H1 (cell line): ENCODE results near the gene PTPRD. TPM values are rescaled to one million over a fixed set of nuclear protein-coding genes. Genes with fewer than 3 reads are reported as not detected.

Source experiments
- CTCF ChIA-PET: fragments of 300-600 bp; sonication (Branson Sonifier 250); formaldehyde crosslinking; loops from one replicate; lab custom pipeline; 2021; ENCODE audit not compliant: partially characterized antibody; lab: Charles Lee
- POLR2A ChIA-PET: fragments of 300-600 bp; sonication (Branson Sonifier 250); formaldehyde crosslinking; loops from one replicate; lab custom pipeline; 2021; ENCODE audit warnings: inconsistent platforms; ENCODE audit not compliant: partially characterized antibody; lab: Charles Lee
- DNase-seq, 2 experiments: peaks; one replicate each; pipeline versions ENCODE4 v3.0.0 to v3.0.0-alpha.2; 2010 to 2022; ENCODE audit warnings: low spot score in 2 of 2, low read depth in 1 of 2, mixed read lengths in 1 of 2
- FAIRE-seq: peaks from 2 replicates; lab custom pipeline; 2011; peaks lifted over from hg19 to GRCh38; lab: Jason Lieb, UNC
- H2AFZ ChIP-seq: 2 replicates; pipeline ENCODE4 v1.8.1; 2012; ENCODE audit warnings: low read length, inconsistent platforms
- H2AK5ac ChIP-seq: 2 replicates; pipeline ENCODE4 v1.6.1; 2013; ENCODE audit warnings: low read depth, low read length
- H2BK120ac ChIP-seq: replicated peaks from 2 replicates; pipeline ENCODE3; 2013; ENCODE audit warnings: low read depth, low read length, inconsistent platforms
- H2BK12ac ChIP-seq: 2 replicates; pipeline ENCODE4 v1.6.1; 2013; ENCODE audit warnings: low read depth, low read length
- H2BK15ac ChIP-seq: 2 replicates; pipeline ENCODE4 v1.6.1; 2013; ENCODE audit warnings: low read length
- H2BK20ac ChIP-seq: 2 replicates; pipeline ENCODE4 v1.6.1; 2013; ENCODE audit warnings: low read length
- H2BK5ac ChIP-seq: 2 replicates; pipeline ENCODE4 v1.6.1; 2013; ENCODE audit warnings: low read depth, low read length
- H3K14ac ChIP-seq: 2 replicates; pipeline ENCODE4 v1.6.1; 2013; ENCODE audit warnings: inconsistent platforms; ENCODE audit not compliant: insufficient read length
- H3K18ac ChIP-seq: 2 replicates; pipeline ENCODE4 v1.6.1; 2013; ENCODE audit warnings: low read length; ENCODE audit errors: extremely low read depth
- H3K23ac ChIP-seq: 2 replicates; pipeline ENCODE4 v1.6.1; 2013; ENCODE audit warnings: inconsistent platforms; ENCODE audit not compliant: insufficient read length
- H3K23me2 ChIP-seq: 2 replicates; pipeline ENCODE4 v1.6.1; 2013; ENCODE audit warnings: low read depth, low read length
- H3K27ac ChIP-seq: 2 replicates; pipeline ENCODE4 v1.6.1; 2011; ENCODE audit warnings: low read depth, low read length, inconsistent platforms
- H3K27me3 ChIP-seq, 4 experiments: replicated peaks in 1 of 4; 1 replicate in 1 of 4; 2 replicates in 3 of 4; pipeline versions ENCODE4 v1.6.1 to v1.8.1; 2011 to 2013; ENCODE audit warnings: low read length in 3 of 4, mild to moderate bottlenecking in 3 of 4, inconsistent platforms in 2 of 4, mixed read lengths in 2 of 4, moderate library complexity in 1 of 4; ENCODE audit not compliant: control insufficient read depth in 3 of 4, insufficient read depth in 3 of 4; ENCODE audit errors: extremely low read depth in 1 of 4
- H3K36me3 ChIP-seq, 4 experiments: 2 replicates each; pipeline versions ENCODE4 v1.6.1 to v1.8.1; 2011 to 2013; ENCODE audit warnings: mild to moderate bottlenecking in 4 of 4, low read length in 3 of 4, moderate library complexity in 2 of 4, control low read depth in 1 of 4, inconsistent platforms in 1 of 4; ENCODE audit not compliant: insufficient read depth in 4 of 4, control insufficient read depth in 2 of 4
- H3K4ac ChIP-seq: replicated peaks from 2 replicates; pipeline ENCODE3; 2013; ENCODE audit warnings: low read length, low read depth, mixed read lengths, inconsistent platforms; ENCODE audit not compliant: insufficient read length
- H3K4me1 ChIP-seq, 4 experiments: replicated peaks in 1 of 4; 1 replicate in 1 of 4; 2 replicates in 3 of 4; pipeline versions ENCODE4 v1.6.1 to v1.8.1; 2011 to 2013; ENCODE audit warnings: low read length in 3 of 4, inconsistent platforms in 2 of 4, mixed read lengths in 1 of 4; ENCODE audit not compliant: insufficient read depth in 4 of 4, control insufficient read depth in 3 of 4
- H3K4me2 ChIP-seq, 2 experiments: 2 replicates each; pipeline versions ENCODE4 v1.6.1 to v1.8.1; 2011 to 2013; ENCODE audit warnings: low read depth in 2 of 2, low read length in 2 of 2, control low read depth in 1 of 2, inconsistent platforms in 1 of 2, mild to moderate bottlenecking in 1 of 2; ENCODE audit not compliant: insufficient read depth in 1 of 2
- H3K4me3 ChIP-seq, 4 experiments: fragments of 200-600, 300-600 bp in 1 of 4; sonication (generic), shearing (Covaris generic), sonication (Bioruptor Twin) in 1 of 4; 2 replicates each; pipeline versions ENCODE4 v1.5.1 to v1.8.1; 2011 to 2016; ENCODE audit warnings: low read length in 4 of 4, low read depth in 3 of 4, control low read depth in 2 of 4, inconsistent platforms in 2 of 4, mild to moderate bottlenecking in 2 of 4, mixed read lengths in 1 of 4, moderate library complexity in 1 of 4; ENCODE audit not compliant: insufficient read depth in 2 of 4; ENCODE audit errors: extremely low read depth in 1 of 4
- H3K56ac ChIP-seq: replicated peaks from 2 replicates; pipeline ENCODE3; 2013; ENCODE audit warnings: low read depth, mild to moderate bottlenecking, mixed read lengths, low read length, inconsistent platforms; ENCODE audit not compliant: insufficient read length
- H3K79me1 ChIP-seq: 2 replicates; pipeline ENCODE4 v1.6.1; 2013; ENCODE audit warnings: low read depth, low read length, control low read depth
- H3K79me2 ChIP-seq, 2 experiments: 2 replicates each; pipeline versions ENCODE4 v1.6.1 to v1.8.1; 2012 to 2013; ENCODE audit warnings: low read length in 2 of 2, mild to moderate bottlenecking in 2 of 2, inconsistent platforms in 1 of 2; ENCODE audit not compliant: insufficient read depth in 2 of 2, control insufficient read depth in 1 of 2
- H3K9ac ChIP-seq, 4 experiments: replicated peaks in 1 of 4; 1 replicate in 1 of 4; 2 replicates in 3 of 4; pipeline versions ENCODE4 v1.6.1 to v1.8.1; 2011 to 2013; ENCODE audit warnings: low read depth in 3 of 4, low read length in 3 of 4, control low read depth in 2 of 4, mild to moderate bottlenecking in 2 of 4, moderate library complexity in 2 of 4, inconsistent platforms in 1 of 4; ENCODE audit errors: extremely low read depth in 1 of 4
- H3K9me3 ChIP-seq, 2 experiments: 2 replicates each; pipeline versions ENCODE4 v1.6.1 to v1.8.1; 2012 to 2013; ENCODE audit warnings: mild to moderate bottlenecking in 2 of 2, moderate library complexity in 2 of 2, control low read depth in 1 of 2, inconsistent platforms in 1 of 2, low read depth in 1 of 2, low read length in 1 of 2, mixed read lengths in 1 of 2; ENCODE audit not compliant: insufficient read depth in 2 of 2
- H4K20me1 ChIP-seq, 2 experiments: replicated peaks in 1 of 2; 2 replicates each; pipeline versions ENCODE3 to v1.8.1; 2011 to 2013; ENCODE audit warnings: inconsistent platforms in 2 of 2, low read length in 2 of 2, mild to moderate bottlenecking in 1 of 2; ENCODE audit not compliant: insufficient read depth in 2 of 2, control insufficient read depth in 1 of 2
- H4K5ac ChIP-seq: 2 replicates; pipeline ENCODE4 v1.6.1; 2013; ENCODE audit warnings: low read length, low read depth, mixed read lengths, inconsistent platforms; ENCODE audit not compliant: insufficient read length
- H4K8ac ChIP-seq: 2 replicates; pipeline ENCODE4 v1.8.0; 2013; ENCODE audit warnings: mild to moderate bottlenecking, moderate library complexity, low read length, inconsistent platforms; ENCODE audit not compliant: insufficient read depth; ENCODE audit errors: extremely low read depth
- H4K91ac ChIP-seq: replicated peaks from 2 replicates; pipeline ENCODE3; 2013; ENCODE audit warnings: low read length, mixed read lengths, inconsistent platforms; ENCODE audit not compliant: insufficient read length
- E2F6 ChIP-seq: IDR thresholded peaks from 2 replicates; pipeline ENCODE4 v1.6.1; 2012; ENCODE audit warnings: inconsistent platforms
- EZH2 ChIP-seq: fragments of 200-600 bp; sonication (generic); IDR thresholded peaks from 2 replicates; pipeline ENCODE4 v1.7.1; 2012; ENCODE audit warnings: low read depth, mild to moderate bottlenecking, moderate library complexity, low read length, inconsistent platforms; ENCODE audit not compliant: severe bottlenecking
- GABPA ChIP-seq: IDR thresholded peaks from 2 replicates; pipeline ENCODE4 v1.6.1; 2011; ENCODE audit warnings: mild to moderate bottlenecking, low read length, moderate library complexity, borderline replicate concordance; ENCODE audit not compliant: insufficient read depth
- KDM1A ChIP-seq: fragments of 200-600, 300-600 bp; sonication (generic); IDR thresholded peaks from 2 replicates; pipeline ENCODE4 v1.7.1; 2016; ENCODE audit warnings: mild to moderate bottlenecking, low read length, borderline replicate concordance
- PHF8 ChIP-seq: fragments of 200-600 bp; sonication (generic); conservative IDR thresholded peaks from 2 replicates; pipeline ENCODE4 v1.7.1; 2012; ENCODE audit warnings: low read depth, mild to moderate bottlenecking, inconsistent platforms, low read length, moderate library complexity
- SIN3A ChIP-seq, 2 experiments: IDR thresholded peaks in 1 of 2; conservative IDR thresholded peaks in 1 of 2; 2 replicates each; pipeline ENCODE4 v1.6.1; 2011 to 2012; ENCODE audit warnings: low read length in 2 of 2, improper control_type of control experiment in 1 of 2, low read depth in 1 of 2, mild to moderate bottlenecking in 1 of 2
- SP2 ChIP-seq: IDR thresholded peaks from 2 replicates; pipeline ENCODE4 v1.6.1; 2012; ENCODE audit warnings: mild to moderate bottlenecking, low read length, inconsistent platforms
- TAF7 ChIP-seq: optimal IDR thresholded peaks from 2 replicates; pipeline ENCODE3; 2011; ENCODE audit warnings: low read depth, mild to moderate bottlenecking, inconsistent platforms, low read length, moderate library complexity, borderline replicate concordance
- WGBS, 2 experiments: shearing (Covaris generic) in 1 of 2; methylation state at CpG; one replicate each; pipeline versions ENCODE4 v1.1.6 to v1.1.7; 2013 to 2015; ENCODE audit warnings: low lambda C conversion rate in 2 of 2, mixed read lengths in 2 of 2, inconsistent platforms in 1 of 2, low coverage in 1 of 2, missing lambda C conversion rate in 1 of 2; ENCODE audit not compliant: insufficient replicate concordance in 2 of 2, insufficient coverage in 1 of 2, insufficient read length in 1 of 2; ENCODE audit errors: extremely low coverage in 1 of 2, missing lambda C conversion rate in 1 of 2; 5-methylcytosine and 5-hydroxymethylcytosine counted together
- polyA plus RNA-seq, 7 experiments: library from polyadenylated mRNA; depleted of rRNA in 3 of 7; stranded (reverse) in 5 of 7; unstranded in 2 of 7; fragments of >200 nt in 5 of 7; fragments of 200-250 nt in 2 of 7; gene quantifications; 1 replicate in 5 of 7; 2 replicates in 1 of 7; 4 replicates in 1 of 7; pipeline versions ENCODE4 v1.2.1 to v1.2.3, GENCODE V29; 2011 to 2013; ENCODE audit warnings: missing spikeins in 2 of 7, mixed read lengths in 2 of 7
- total RNA-seq: library from RNA; stranded (reverse); fragmentation: NEBNext Ultra II Directional; extraction: Animal tissue kit (Norgen Biotek cat#: 25700); gene quantifications from 2 replicates; pipeline ENCODE4 v1.2.1, GENCODE V29; 2021

The PTPRD gene
- total and polyA plus RNA-seq, 2 of the 8 experiments (the other 6 are each of a cell fraction or from before 2014, with no cell fraction given): 17.2 to 77.0 TPM

GRCh38 chr9:8679371-8679822 is 1933.4 kb downstream of the PTPRD start:
- Histone ChIP-seq H3K23me2 (no peaks in the 10 kb centered on the region; the same call in 1 of the 2 replicates), H2BK12ac (no peak overlapping the region), H2BK120ac (no peak overlapping the region), H2AFZ (no peak overlapping the region), H3K4ac (no peak overlapping the region), H4K5ac (no peak overlapping the region), H3K4me2 (no peak overlapping the region), H3K27me3 (no peaks in the 10 kb centered on the region), H3K18ac (no peak overlapping the region), H3K4me3 (no peak overlapping the region), H2BK5ac (no peak overlapping the region), H3K9ac (no peak overlapping the region), H4K91ac (no peak overlapping the region), H3K79me1 (no peaks in the 10 kb centered on the region), H4K8ac (no peak overlapping the region), H2BK20ac (no peak overlapping the region), H2AK5ac (no peak overlapping the region), H3K79me2 (no peaks in the 10 kb centered on the region), H3K56ac (no peak overlapping the region), H4K20me1 (no peaks in the 10 kb centered on the region), H3K27ac (no peak overlapping the region), H3K9me3 (no peaks in the 10 kb centered on the region), H2BK15ac (no peak overlapping the region), H3K23ac (no peak overlapping the region), H3K14ac (no peak overlapping the region), H3K4me1 (peaks cover 1 to 19% (median 12%) of the 10 kb centered on the region in 4 experiments)
- ChIA-PET POLR2A (no interaction called here), CTCF (interaction anchor here (1.1 kb wide), 1 partner anchor 13 kb away, joined by 3 read pairs; no protein-coding TSS in a partner anchor)
- WGBS, 2 experiments: 78% methylated on average over 2 of the region's 2 CpGs; no CpG with 5 or more reads in 1 of the 2 experiments
- FAIRE-seq: peak; percentile 28
- TF ChIP-seq SP2: no peak
- TF ChIP-seq EZH2: no peak
- no peak for TF ChIP-seq GABPA
- TF ChIP-seq PHF8: no peak
- no peak for TF ChIP-seq TAF7
- TF ChIP-seq E2F6: no peak
- TF ChIP-seq KDM1A: no peak
- TF ChIP-seq SIN3A (conservative IDR thresholded peaks at IDR 0.05 in 1 of 2, IDR thresholded peaks at IDR 0.05 in 1 of 2; ENCODE audit: low read depth in 1 of 2, low read length in 2 of 2): no peak
- TF ChIP-seq, all 59 proteins: peak for 0
- DNase-seq: no peak
- H3K36me3 ChIP-seq: no peaks in the 10 kb centered on the region
